HepG2 (cell line): ENCODE results near the gene CFAP210. TPM values are rescaled to one million over a fixed set of nuclear protein-coding genes. Genes with fewer than 3 reads are reported as not detected.

ENCODE experiments used
- AKAP8 ChIP-seq: sonication (generic); formaldehyde crosslinking; IDR thresholded peaks from 2 replicates; pipeline ENCODE4 v1.5.1; 2020; ENCODE audit warnings: mild to moderate bottlenecking, missing genetic modification reagents
- BRD4 ChIP-seq: sonication (generic); formaldehyde crosslinking; IDR thresholded peaks from 2 replicates; pipeline ENCODE4 v1.4.0; 2020; ENCODE audit warnings: missing genetic modification reagents
- CERS6 ChIP-seq: sonication (generic); formaldehyde crosslinking; IDR thresholded peaks from 2 replicates; pipeline ENCODE4 v1.5.0; 2020; ENCODE audit warnings: missing genetic modification reagents
- HNRNPLL ChIP-seq: fragments of 200-400 bp; formaldehyde crosslinking; IDR thresholded peaks from 2 replicates; pipeline ENCODE4 v1.6.1; 2017; ENCODE audit warnings: mild to moderate bottlenecking, low read depth, low read length; ENCODE audit not compliant: poor library complexity, severe bottlenecking
- HNRNPUL1 ChIP-seq: fragments of 200-400 bp; formaldehyde crosslinking; IDR thresholded peaks from 2 replicates; pipeline ENCODE4 v1.6.1; 2017; ENCODE audit warnings: low read depth, mild to moderate bottlenecking, low read length, moderate library complexity
- KLF6 ChIP-seq: IDR thresholded peaks from 2 replicates; pipeline ENCODE4 v1.8.0; 2016; ENCODE audit warnings: missing biosample characterization, missing genetic modification reagents
- LBX2 ChIP-seq: sonication (generic); formaldehyde crosslinking; IDR thresholded peaks from 2 replicates; pipeline ENCODE4 v1.5.0; 2020; ENCODE audit warnings: missing genetic modification reagents, mild to moderate bottlenecking, borderline replicate concordance
- MBNL3 ChIP-seq: fragments of 250-450 bp; sonication (Bioruptor Pico); conservative IDR thresholded peaks from 2 replicates; pipeline ENCODE4 v1.8.0; 2022; ENCODE audit warnings: mild to moderate bottlenecking, inconsistent platforms
- MTA1 ChIP-seq: sonication (generic); formaldehyde crosslinking; IDR thresholded peaks from 2 replicates; pipeline ENCODE4 v1.4.0; 2020; ENCODE audit warnings: missing genetic modification reagents, mild to moderate bottlenecking, borderline replicate concordance
- MXD4 ChIP-seq: IDR thresholded peaks from 2 replicates; pipeline ENCODE4 v1.6.1; 2016; ENCODE audit warnings: mild to moderate bottlenecking, missing biosample characterization, missing genetic modification reagents
- NFE2L1 ChIP-seq: sonication (generic); formaldehyde crosslinking; IDR thresholded peaks from 2 replicates; pipeline ENCODE4 v1.4.0; 2020; ENCODE audit warnings: missing genetic modification reagents, mild to moderate bottlenecking, borderline replicate concordance
- PHB2 ChIP-seq: fragments of 450-650 bp; IDR thresholded peaks from 2 replicates; pipeline ENCODE4 v1.6.1; 2018; ENCODE audit not compliant: partially characterized antibody
- POLR2G ChIP-seq: fragments of 200-400 bp; formaldehyde crosslinking; IDR thresholded peaks from 2 replicates; pipeline ENCODE4 v1.6.1; 2018; ENCODE audit warnings: mild to moderate bottlenecking, low read depth, low read length, moderate library complexity
- PRDM10 ChIP-seq: sonication (generic); formaldehyde crosslinking; IDR thresholded peaks from 2 replicates; pipeline ENCODE4 v1.4.0; 2020; ENCODE audit warnings: low read depth, missing genetic modification reagents
- RARA ChIP-seq: IDR thresholded peaks from 2 replicates; pipeline ENCODE4 v1.6.1; 2016; ENCODE audit warnings: missing genetic modification reagents, missing compliant biosample characterization
- RFX5 ChIP-seq: IDR thresholded peaks from 2 replicates; pipeline ENCODE4 v1.6.1; 2011; ENCODE audit warnings: low read depth, low read length, improper control_type of control experiment
- SOX6 ChIP-seq, 2 experiments: fragments of 450-650 bp in 1 of 2; sonication (generic) in 1 of 2; formaldehyde crosslinking in 1 of 2; IDR thresholded peaks; 2 replicates each; pipeline versions ENCODE4 v1.4.0 to v1.6.1; 2017 to 2020; ENCODE audit warnings: antibody characterized with exemption in 1 of 2, mild to moderate bottlenecking in 1 of 2, missing genetic modification reagents in 1 of 2
- TCF12 ChIP-seq, 2 experiments: fragments of 450-650 bp in 1 of 2; sonication (generic) in 1 of 2; formaldehyde crosslinking in 1 of 2; IDR thresholded peaks; 2 replicates each; pipeline versions ENCODE4 v1.6.1 to v1.8.0; 2017 to 2022; ENCODE audit warnings: antibody characterized with exemption in 1 of 2, mild to moderate bottlenecking in 1 of 2, missing genetic modification reagents in 1 of 2, moderate library complexity in 1 of 2
- ZBTB25 ChIP-seq: IDR thresholded peaks from 2 replicates; pipeline ENCODE4 v1.6.1; 2018; ENCODE audit warnings: missing genetic modification reagents
- ZNF20 ChIP-seq: sonication (generic); formaldehyde crosslinking; IDR thresholded peaks from 2 replicates; pipeline ENCODE4 v1.4.0; 2020; ENCODE audit warnings: mild to moderate bottlenecking, moderate library complexity, missing genetic modification reagents
- ZNF232 ChIP-seq: sonication (generic); formaldehyde crosslinking; IDR thresholded peaks from 2 replicates; pipeline ENCODE4 v1.4.0; 2020; ENCODE audit warnings: missing genetic modification reagents, borderline replicate concordance
- ZNF709 ChIP-seq: sonication (generic); formaldehyde crosslinking; IDR thresholded peaks from 2 replicates; pipeline ENCODE4 v1.5.0; 2020; ENCODE audit warnings: mild to moderate bottlenecking, missing genetic modification reagents
- ZNF788 ChIP-seq: sonication (generic); formaldehyde crosslinking; IDR thresholded peaks from 2 replicates; pipeline ENCODE4 v1.5.0; 2020; ENCODE audit warnings: mild to moderate bottlenecking, missing genetic modification reagents, borderline replicate concordance
- ZNF839 ChIP-seq: sonication (generic); formaldehyde crosslinking; IDR thresholded peaks from 2 replicates; pipeline ENCODE4 v1.4.0; 2020; ENCODE audit warnings: missing genetic modification reagents, mild to moderate bottlenecking, borderline replicate concordance
- polyA plus RNA-seq, 8 experiments: library from polyadenylated mRNA; depleted of rRNA in 3 of 8; stranded (reverse) in 7 of 8; unstranded in 1 of 8; fragments of >200 nt; fragmentation: Illumina TruSeq in 4 of 8; extraction: Trizol in 4 of 8; gene quantifications; 2 replicates each; pipeline versions ENCODE4 v1.2.1 to v1.2.3, GENCODE V29; 2011 to 2016; ENCODE audit warnings: low read depth in 4 of 8, missing spikeins in 1 of 8, mixed read lengths in 1 of 8; ENCODE audit not compliant: insufficient read depth in 1 of 8
- total RNA-seq, 5 experiments: library from RNA; depleted of rRNA; stranded (reverse); fragments of >200 nt; fragmentation: Illumina TruSeq; extraction: Trizol; gene quantifications; 2 replicates each; pipeline ENCODE4 v1.2.3, GENCODE V29; 2016; ENCODE audit warnings: low read depth in 1 of 5

The CFAP210 gene
- total and polyA plus RNA-seq, 2 of the 13 experiments (the other 11 are each of a cell fraction or from before 2014, with no cell fraction given): 0.18 TPM; not detected in 1

- TF ChIP-seq ZNF20 (CRISPR knock-in tag): no peak
- TF ChIP-seq LBX2 (CRISPR knock-in tag): no peak
- TF ChIP-seq CERS6: no peak
- peak; percentile 82 for TF ChIP-seq POLR2G
- no peak for TF ChIP-seq MTA1 (CRISPR knock-in tag)
- no peak for TF ChIP-seq KLF6 (CRISPR knock-in tag)
- TF ChIP-seq AKAP8 (CRISPR knock-in tag): no peak
- no peak for TF ChIP-seq HNRNPLL
- no peak for TF ChIP-seq SOX6 (IDR thresholded peaks at IDR 0.05)
- TF ChIP-seq SOX6 (CRISPR knock-in tag; IDR thresholded peaks at IDR 0.05): peak; percentile 91
- peak; percentile 55; the same call in 1 of the 2 replicates for TF ChIP-seq ZBTB25 (CRISPR knock-in tag)
- no peak for TF ChIP-seq ZNF709 (CRISPR knock-in tag)
- no peak for TF ChIP-seq RFX5
- no peak; the same call in 1 of the 2 replicates for TF ChIP-seq PRDM10 (CRISPR knock-in tag)
- TF ChIP-seq ZNF839 (CRISPR knock-in tag): no peak
- TF ChIP-seq PHB2: no peak
- no peak for TF ChIP-seq MBNL3 (CRISPR knock-in tag)
- no peak; the same call in 1 of the 2 replicates for TF ChIP-seq ZNF788 (CRISPR knock-in tag)
- no peak for TF ChIP-seq ZNF232 (CRISPR knock-in tag)
- TF ChIP-seq BRD4 (CRISPR knock-in tag): no peak
- no peak for TF ChIP-seq HNRNPUL1
- no peak for TF ChIP-seq NFE2L1 (CRISPR knock-in tag)
- TF ChIP-seq RARA: no peak; the same call in none of the 2 replicates
- TF ChIP-seq TCF12 (IDR thresholded peaks at IDR 0.05): no peak
- no peak; the same call in 1 of the 2 replicates for TF ChIP-seq TCF12 (CRISPR knock-in tag; IDR thresholded peaks at IDR 0.05)
- TF ChIP-seq MXD4 (CRISPR knock-in tag): peak; percentile 66
Observed at GRCh38 chr2:169683425-169684134, 10.6 kb downstream of the CFAP210 start (continued).
